H1 (cell line): ENCODE measurements around the gene LIN54.

Source experiments
- CTCF ChIP-seq, 3 experiments: IDR thresholded peaks; 1 replicate in 2 of 3; 2 replicates in 1 of 3; pipeline versions ENCODE4 v1.5.1 to v1.6.1; 2011; ENCODE audit warnings: low read length in 3 of 3, mild to moderate bottlenecking in 3 of 3, inconsistent platforms in 2 of 3, low read depth in 1 of 3, moderate library complexity in 1 of 3; ENCODE audit not compliant: insufficient read depth in 1 of 3; ENCODE audit errors: control extremely low read depth in 1 of 3
- EP300 ChIP-seq, 2 experiments: IDR thresholded peaks; 1 replicate in 1 of 2; 2 replicates in 1 of 2; pipeline ENCODE4 v1.6.1; 2011 to 2012; ENCODE audit warnings: low read depth in 2 of 2, low read length in 2 of 2, mild to moderate bottlenecking in 2 of 2, borderline replicate concordance in 1 of 2, inconsistent platforms in 1 of 2, moderate library complexity in 1 of 2
- EZH2 ChIP-seq: fragments of 200-600 bp; sonication (generic); IDR thresholded peaks from 2 replicates; pipeline ENCODE4 v1.7.1; 2012; ENCODE audit warnings: low read depth, mild to moderate bottlenecking, moderate library complexity, low read length, inconsistent platforms; ENCODE audit not compliant: severe bottlenecking
- GABPA ChIP-seq: IDR thresholded peaks from 2 replicates; pipeline ENCODE4 v1.6.1; 2011; ENCODE audit warnings: mild to moderate bottlenecking, low read length, moderate library complexity, borderline replicate concordance; ENCODE audit not compliant: insufficient read depth
- HDAC6 ChIP-seq: IDR thresholded peaks from one replicate; pipeline ENCODE4 v1.7.1; 2012; ENCODE audit warnings: low read depth, mild to moderate bottlenecking, inconsistent platforms, low read length, moderate library complexity
- MAX ChIP-seq: IDR thresholded peaks from 2 replicates; pipeline ENCODE4 v1.6.1; 2012; ENCODE audit warnings: inconsistent platforms
- POLR2AphosphoS5 ChIP-seq: IDR thresholded peaks from 2 replicates; pipeline ENCODE4 v1.6.1; 2011; ENCODE audit warnings: low read depth, low read length
- TAF1 ChIP-seq: IDR thresholded peaks from 2 replicates; pipeline ENCODE4 v1.6.1; 2011; ENCODE audit warnings: mild to moderate bottlenecking, low read depth, low read length
- TBP ChIP-seq: IDR thresholded peaks from 2 replicates; pipeline ENCODE4 v1.6.1; 2011; ENCODE audit warnings: low read depth, low read length, improper control_type of control experiment
- TCF12 ChIP-seq: IDR thresholded peaks from 2 replicates; pipeline ENCODE4 v1.6.1; 2011; ENCODE audit warnings: low read depth, mild to moderate bottlenecking, low read length
- YY1 ChIP-seq: IDR thresholded peaks from 2 replicates; pipeline ENCODE4 v1.6.1; 2011; ENCODE audit warnings: low read depth, mild to moderate bottlenecking, low read length
- TF ChIP-seq, protein P1 (sequence below): IDR thresholded peaks from 2 replicates; pipeline ENCODE4 v1.6.1; 2011; ENCODE audit warnings: low read depth, mild to moderate bottlenecking, low read length; ENCODE audit not compliant: insufficient read depth

- TF ChIP-seq CTCF (IDR thresholded peaks at IDR 0.05; ENCODE audit: control extremely low read depth in 1 of 3, insufficient read depth in 1 of 3, low read depth in 1 of 3, low read length in 3 of 3) = no peak
- TF ChIP-seq, protein P1, sequence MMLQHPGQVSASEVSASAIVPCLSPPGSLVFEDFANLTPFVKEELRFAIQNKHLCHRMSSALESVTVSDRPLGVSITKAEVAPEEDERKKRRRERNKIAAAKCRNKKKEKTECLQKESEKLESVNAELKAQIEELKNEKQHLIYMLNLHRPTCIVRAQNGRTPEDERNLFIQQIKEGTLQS = no peak
- TF ChIP-seq HDAC6 = no peak
- no peak for TF ChIP-seq MAX
- no peak for TF ChIP-seq EZH2
- TF ChIP-seq YY1 = peak; percentile 87
- no peak for TF ChIP-seq EP300 (IDR thresholded peaks at IDR 0.05; ENCODE audit: borderline replicate concordance in 1 of 2, low read depth in 2 of 2, low read length in 2 of 2)
- TF ChIP-seq GABPA = no peak
- TF ChIP-seq TAF1 = no peak
- TF ChIP-seq TBP = no peak
- no peak for TF ChIP-seq TCF12
- TF ChIP-seq POLR2AphosphoS5 = no peak
These were observed at the start of gene LIN54 for GRCh38 chr4:83010522-83011318.
